Smooth muscle cell of the brain vasculature (primary cell): Measurements from ENCODE around the gene DCAF6.
A peak's percentile ranks its signal among the peaks of the same experiment; 100 is the strongest.
"Not testable (repeated sequence)": the region's sequence is repeated elsewhere in the genome, so short reads cannot be mapped to it uniquely, and the experiment has no call there.

Source experiments
- DNase-seq: peaks from one replicate; pipeline ENCODE4 v3.0.0-alpha.2; 2012; ENCODE audit warnings: low read depth, low spot score

Gene DCAF6

DNA sequence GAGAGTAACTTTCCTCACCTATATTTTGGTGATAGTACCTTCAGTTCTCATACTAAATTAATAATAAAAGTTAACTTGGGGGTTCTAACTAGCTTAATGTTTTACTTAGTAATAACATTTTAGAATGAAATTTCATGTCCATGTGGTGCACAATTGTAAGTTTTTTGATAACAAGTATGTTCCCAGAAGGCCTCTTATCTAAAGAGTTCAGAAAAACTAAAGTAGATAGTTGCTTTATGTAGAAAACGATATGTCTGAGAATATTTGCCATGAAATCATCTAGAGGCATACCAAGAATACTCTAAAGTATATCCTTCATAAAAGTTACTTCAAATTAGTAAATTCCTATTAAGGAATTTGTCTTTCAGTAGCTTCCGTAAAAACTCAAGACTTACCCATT is 12.4 kb upstream of the DCAF6 start:
- no peak for DNase-seq

DNA sequence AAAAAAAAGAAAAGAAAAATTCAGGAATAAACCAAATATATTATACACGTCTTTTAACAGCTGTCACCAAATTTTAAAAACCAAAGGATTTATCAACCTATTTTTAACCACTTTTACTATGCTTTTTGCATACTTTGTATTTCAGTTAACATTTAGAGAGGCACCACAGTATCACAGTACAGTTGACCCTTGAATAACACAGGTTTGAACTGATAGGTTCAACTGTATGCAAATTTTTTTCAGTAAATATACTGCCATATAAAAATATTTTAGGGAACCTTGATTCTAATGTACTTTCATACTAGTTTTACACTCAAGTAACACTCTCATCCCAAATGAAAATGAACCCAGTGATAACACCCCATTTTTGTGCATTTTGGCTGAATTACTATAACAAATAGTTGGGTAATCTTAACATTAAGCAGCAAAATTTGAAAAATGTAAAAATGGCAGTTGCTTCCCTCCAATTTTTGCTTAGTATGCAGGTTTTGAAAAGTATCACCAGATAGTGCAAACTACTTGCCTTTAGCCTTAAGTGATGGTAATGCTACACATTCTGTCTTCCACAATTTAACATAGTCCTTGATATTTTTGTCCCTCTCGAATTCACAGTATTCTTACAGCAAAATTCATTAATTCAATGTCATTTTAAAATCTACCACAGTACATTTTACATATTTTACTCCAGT is 11.8 kb upstream of the DCAF6 start:
- DNase-seq = no peak

DNA sequence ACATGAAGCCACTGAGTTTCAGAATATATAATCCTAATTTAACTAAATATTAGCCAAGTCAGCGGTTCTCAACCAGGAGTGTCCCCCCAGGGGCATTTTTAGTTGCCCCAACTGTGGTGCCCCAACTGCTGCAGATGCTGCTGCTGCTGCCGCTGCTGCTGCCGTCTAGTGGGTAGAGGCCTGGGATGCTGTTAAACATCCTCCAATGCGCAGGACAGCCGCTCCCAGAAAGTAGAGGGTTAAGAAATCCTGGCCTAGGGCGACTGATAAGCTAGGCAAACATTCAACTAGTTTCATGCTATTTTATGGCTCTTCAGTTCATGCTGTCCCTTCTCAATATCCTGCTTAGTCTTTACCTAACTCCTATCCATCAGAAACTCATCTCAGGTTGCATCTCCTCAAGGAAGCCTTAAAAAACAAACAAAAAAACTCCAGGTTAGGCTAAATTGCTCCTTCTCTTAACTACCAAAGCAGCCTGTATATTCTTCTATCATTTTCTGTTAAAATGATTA is 9.9 kb upstream of the DCAF6 start:
- no peak for DNase-seq

DNA sequence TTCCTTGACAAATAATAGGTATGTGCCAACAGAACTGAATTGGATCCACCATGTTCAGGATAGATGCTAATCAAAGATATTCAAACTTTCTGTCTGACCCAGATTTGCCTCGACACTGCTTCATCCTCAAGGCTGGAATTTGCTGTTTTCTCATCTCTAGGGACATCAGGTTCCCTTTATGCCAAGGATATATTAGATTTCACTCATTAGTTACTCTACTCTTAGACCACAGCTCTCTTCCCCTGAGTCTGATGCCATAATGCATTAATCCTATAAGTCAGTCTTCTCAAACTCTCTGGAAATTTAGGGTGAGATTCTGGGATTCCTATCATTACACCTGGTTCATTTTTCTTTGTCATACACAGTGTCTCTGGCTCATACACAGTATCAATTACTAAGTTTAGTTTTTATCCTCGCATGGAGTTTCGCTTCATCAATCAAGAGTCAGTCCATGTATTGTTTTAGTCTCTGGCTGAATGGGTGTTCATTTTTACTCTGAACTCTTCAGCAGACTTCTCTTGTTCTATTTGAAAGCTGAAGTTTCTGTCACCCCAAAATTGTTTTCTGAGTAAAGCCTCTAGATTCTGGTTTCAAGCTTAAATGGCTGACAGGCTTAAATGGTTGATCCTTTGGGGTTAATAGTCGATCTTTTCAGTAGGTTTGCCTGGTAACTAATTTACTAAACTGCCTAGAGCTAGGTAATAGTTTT is 9.3 kb upstream of the DCAF6 start:
- no peak for DNase-seq

DNA sequence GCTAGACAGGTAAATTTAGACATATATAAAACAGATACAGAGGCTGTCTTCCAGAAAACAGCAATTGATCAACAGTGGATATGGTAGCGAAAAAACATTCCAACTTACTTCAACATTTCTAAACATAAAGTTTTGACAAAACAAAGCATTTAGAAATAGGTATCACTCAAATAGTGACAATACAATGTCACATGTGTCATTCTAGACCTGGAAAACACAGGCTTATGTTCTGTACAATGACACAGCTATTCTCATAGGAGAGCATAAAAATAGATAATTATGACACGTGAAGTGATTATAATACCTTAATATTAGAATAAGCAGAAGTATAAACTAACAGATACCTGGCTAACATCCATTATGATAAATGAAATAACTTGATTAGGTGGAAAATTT is 8.0 kb upstream of the DCAF6 start:
- no peak for DNase-seq

DNA sequence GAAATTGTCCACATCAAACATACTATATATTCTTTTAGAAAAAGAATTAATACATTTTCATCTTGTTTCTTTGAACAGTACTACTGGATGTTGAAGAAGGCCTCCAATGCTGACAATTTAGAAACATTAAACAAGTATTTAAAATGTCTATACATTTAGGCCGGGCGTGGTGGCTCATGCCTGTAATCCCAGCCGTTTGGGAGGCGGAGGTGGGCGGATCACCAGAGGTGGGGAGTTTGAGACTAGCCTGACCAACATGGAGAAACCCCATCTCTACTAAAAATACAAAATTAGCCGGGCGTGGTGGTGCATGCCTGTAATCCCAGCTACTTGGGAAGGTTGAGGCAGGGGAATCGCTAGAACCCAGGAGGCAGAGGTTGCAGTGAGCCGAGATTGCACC is 7.6 kb upstream of the DCAF6 start:
- DNase-seq = not testable (repeated sequence)

DNA sequence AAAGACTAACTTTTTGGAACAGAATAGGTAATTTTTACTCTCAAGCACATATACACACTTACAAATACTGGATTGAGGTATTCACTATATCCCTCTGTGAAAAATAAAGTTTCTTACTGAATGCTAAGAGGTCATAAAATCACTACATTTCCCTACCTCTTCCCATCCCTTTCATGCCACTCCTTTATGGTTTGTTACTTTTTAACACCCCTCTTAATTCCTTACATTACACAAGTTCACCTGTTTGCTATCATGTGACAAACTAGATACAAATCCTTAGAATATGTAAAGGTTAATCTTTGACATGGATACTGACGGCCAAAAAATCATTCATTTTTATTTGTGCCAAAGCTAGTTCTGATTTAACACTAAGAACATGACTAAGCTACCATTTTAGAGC is 6.8 kb upstream of the DCAF6 start:
- no peak for DNase-seq

DNA sequence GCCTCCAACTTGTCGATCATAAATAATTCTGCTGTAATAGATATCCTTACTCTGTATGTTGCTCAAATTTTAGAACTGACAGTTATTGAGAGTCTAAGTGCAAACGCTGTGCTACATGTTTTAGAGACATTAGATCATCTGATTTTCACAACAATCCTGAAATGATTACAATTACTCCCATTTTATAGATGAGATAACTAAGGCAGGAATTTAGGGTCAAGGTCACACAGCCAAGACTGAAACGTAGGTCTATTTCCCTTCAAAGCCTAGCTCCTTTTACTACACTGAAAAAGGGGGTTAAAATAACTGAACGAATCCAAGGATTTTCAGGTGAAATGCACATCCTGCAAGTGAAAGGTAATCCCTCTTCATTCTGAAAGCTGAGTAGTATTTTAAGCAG is 2.7 kb upstream of the DCAF6 start:
- DNase-seq = no peak

DNA sequence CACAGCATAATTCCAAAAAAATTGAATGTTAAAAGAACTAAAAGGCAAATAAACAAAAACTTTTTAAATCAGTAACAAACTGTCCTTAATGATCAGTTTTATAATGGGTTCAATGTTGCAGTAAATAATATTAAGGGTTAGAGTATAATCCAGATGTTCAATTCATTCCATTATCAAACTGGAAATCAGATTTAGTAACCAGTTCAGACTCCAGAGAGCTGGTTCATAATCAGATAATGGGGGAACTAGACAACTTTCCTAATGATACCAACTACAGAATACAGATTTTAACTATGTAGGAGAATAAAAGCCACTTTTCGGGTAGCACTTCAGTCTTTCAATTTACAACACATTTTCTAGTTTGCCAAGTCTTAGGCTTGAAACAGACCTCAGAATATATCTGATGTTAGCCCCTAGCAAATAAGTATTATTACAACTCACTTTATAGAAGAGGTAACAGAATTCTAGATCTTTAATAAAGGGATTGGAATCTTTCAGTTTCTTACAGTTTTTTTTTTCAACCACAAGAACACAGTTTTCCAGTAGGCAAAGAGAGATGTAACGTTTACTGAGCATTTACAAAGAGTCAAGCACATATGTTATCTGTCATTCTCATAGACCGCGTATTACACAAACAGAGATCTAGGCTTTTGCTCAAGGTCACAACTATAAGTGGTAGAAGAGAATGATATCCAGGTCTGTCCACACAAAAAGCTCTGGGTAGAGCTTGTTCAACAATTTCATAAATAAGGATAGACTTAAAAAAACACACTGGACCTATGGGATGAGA is 1.9 kb upstream of the DCAF6 start:
- DNase-seq = peak; percentile 13

DNA sequence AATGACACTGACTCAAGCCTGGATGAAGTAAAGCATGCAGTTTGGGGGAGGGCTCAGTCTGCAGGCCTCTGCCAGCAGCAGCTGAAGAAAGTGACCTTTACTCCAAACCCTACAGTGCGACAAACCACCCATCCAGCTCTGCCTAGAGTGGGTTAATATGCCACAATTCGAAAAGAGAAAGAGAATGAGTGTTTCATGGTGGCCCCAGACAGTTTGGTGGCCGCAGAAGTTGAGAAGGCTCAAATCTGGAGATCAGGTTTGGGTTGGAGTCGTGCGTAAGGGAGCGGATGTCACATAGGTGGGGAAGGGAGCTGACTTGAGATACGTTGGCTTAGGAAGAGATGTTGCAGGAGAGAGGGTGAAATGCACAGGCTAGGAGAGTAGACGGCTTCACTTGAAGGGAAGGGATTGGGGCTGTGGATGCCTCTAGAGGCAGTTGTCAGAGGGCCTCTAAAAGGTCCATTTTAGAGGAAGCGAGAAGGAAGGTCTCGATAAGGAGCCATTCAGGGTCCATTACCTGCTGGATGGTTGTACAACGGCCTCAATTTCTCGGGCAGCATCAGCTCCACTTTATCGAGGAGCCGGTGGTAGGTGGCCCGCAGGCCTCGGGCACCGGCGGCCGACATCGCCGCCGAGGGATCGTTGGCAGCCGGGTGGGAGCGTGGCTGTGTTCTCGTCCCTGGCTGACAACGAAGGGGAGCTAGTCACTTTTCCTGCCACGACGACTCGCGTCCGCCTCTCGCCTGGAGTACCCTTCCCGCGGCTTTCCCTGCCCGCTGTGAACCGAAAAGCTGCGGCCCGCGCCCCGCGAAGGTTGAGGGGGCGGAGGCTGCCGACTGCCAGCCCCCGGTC is 1.0 kb upstream of the DCAF6 start:
- DNase-seq = peak; percentile 10

DNA sequence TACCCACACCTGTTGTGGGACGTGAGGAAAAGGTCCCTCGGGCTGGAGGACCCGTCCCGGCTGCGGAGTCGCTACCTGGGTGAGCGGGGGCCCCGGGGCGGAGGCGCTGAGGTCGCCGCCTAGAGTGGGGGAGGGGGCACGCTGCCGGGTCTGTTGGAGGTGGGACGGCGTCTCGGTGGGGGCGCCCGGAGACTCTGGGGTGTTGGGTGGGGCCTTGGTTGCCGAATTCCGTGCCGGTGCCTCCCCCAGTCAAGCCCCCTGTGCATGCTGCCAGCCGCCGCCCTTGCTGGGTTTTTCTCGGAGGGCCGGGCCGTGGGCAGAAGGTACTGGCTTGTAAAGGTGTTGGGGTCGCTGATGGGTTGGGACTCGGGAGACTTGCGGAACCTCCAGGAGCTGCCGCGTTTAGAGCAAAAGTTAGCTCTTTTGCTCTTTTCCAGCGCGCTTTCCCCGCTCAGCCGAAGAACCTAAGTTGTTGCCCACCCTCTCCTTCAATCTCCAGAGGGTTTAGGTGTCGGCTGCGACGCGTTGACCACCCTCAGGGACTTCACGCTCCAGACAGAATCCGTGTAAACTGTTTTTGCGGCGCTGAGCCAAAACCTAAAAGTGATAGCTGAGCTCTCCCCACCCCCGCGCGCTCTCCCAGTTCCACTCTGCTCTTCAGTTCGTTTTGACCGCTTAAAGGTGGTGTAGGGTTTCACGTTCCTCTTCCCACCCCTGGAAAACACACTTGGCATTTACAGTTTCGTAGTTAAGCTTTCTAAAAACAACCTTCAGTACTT is 636 bp downstream of the DCAF6 start, which contains the start of gene MPC2:
TSS of gene MPC2 (minus strand) at position 143 of the 779 bp plus-strand sequence. CDS start 1,231 bp downstream, outside the sequence.
- peak; percentile 24 for DNase-seq

DNA sequence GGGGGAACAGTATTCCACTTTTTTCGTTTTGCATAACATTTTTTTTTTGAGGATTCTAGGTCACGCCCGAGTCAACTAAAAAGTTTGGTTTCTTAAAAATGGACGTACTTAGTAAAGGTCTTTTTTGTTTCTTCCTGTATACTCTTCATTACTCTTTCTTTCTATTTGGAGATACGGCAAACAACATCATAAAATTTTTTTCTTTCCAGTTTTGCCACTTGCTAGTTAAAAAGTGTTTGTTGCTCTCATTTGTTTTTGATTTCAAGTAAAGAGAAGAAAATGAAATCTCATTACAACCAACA is 1.2 kb downstream of the DCAF6 start:
- no peak for DNase-seq

DNA sequence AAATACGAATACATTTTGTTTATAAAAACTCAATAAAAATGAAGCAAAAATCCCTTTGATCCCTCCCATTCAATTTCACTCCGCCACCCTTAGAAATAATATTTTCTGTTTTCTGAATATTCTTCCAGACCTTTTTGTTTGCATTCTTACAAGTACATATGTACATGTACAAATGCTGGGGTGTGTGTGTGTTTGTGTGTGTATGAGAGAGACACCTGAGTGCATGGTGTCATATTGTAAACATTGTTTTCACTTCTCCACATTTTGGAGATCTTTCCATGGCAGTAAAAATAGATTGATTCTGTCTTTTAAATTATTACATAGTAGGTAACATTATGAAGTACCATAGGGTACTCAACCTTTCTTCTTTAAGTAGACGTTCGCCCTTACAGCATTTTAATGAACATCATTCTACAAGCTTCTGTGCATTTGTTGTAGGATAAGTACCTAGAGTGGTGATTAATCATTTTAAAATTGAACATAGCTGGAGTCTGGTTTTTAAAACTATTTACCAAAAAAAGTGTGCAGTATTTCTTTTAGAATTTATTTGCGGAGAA is 1.7 kb downstream of the DCAF6 start:
- no peak for DNase-seq

DNA sequence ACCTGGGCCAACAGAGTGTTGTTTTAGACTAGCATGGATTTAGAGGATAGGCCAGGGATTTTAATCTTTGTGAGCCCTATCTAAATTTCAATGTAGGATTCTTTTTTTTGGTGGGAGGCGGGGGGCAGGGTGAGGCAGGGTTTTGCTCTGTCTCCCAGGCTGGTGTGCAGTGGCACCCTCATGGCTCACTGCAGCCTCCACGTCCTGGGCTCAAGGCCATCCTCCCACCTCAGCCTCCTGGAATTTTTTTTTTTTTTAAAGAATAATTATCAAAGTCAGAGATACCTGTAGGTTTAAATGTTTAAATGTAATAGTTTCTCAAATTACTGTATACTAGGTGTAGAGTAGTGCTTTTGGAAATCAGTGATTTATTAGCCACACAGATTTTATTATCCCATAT is 3.8 kb downstream of the DCAF6 start:
- no peak for DNase-seq

DNA sequence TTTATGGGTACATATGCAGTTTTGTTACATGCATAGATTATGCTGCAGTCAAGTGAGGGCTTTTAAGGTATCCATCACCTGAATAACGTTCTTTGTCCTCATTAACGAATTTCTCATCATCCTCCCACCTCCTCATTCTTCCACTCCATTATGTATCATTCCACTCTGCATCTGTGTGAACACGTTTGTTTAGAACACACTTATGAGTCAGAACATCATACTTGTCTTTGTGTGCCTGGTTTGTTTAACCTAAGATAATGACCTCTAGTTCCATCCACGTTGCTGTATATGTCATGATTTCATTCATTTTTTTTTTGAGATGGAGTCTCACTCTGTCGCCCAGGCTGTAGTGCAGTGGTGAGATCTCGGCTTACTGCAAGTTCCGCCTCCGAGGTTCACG is 7.1 kb downstream of the DCAF6 start:
- DNase-seq = no peak

DNA sequence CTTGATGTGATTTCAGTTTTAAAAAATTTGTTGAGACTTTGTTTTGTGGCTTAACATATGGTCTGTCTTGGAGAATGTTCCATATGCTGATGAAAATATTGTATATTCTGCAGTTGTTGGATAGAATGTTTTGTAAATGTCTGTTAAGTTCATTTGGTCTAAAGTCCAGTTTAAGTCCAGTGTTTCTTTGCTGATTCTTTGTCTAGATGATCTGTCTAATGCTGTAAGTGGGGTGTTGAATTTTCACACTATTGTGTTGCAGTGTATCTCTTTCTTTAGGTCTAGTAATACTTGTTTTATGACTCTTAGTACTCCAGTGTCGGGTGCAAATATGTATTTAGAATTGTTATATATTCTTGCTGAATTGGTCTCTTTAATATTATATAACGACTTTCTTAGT is 11.2 kb downstream of the DCAF6 start:
- DNase-seq = no peak

DNA sequence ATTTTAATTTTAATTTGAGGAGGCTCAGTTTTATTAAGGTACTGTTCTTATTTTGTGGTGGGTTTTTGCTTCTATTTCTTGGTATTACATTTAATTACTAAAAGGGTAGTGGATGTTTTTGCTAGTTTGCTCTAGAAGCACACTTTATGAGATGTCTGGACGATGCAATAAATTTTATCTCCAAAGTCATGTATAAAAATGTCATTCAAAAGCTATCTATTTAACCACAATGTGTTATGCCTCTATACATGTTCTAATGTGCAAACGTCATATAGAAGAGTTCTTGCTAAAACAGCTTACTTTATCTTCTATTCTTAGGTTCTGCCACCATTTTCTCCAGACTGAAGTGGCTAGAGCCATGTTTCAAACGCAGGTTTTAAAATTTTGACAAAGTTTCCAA is 13.3 kb downstream of the DCAF6 start:
- no peak for DNase-seq

DNA sequence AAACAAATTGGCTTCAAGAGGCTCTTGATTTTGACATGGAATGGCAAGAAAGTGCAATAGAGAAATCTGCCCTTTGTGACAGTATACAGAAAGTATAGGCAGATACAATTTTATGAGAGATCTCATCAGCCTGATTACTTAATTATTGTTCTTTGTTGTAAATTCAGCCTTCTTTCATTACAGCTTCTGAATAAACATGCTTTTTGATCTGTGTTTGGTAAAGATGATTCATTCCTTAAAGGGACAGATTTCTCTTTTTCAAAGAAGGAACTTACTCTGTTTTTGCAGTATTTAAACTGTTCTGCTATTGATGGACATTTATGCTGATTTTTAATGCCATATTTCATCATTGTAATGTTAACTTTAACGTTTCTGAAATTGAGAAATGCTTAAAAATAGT is 14.1 kb downstream of the DCAF6 start:
- no peak for DNase-seq

DNA sequence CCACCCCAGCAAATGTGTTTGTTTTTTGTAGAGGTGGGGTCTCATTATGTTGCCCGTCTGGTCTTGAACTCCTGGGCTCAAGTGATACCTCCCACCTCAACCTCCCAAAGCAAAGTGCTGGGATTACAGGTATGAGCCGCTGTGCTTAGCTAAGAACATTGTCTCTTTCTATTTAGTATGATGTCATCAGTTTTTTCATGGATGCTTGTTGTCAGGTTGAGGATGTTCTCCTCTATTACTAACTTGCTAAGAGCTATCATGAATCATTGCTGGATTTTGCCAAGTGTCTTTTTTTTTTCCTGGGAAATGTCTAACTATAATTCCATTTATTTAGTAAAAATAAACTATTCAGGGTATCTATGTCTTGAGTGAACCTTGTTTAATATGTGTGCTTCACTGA is 19.4 kb downstream of the DCAF6 start:
- no peak for DNase-seq

DNA sequence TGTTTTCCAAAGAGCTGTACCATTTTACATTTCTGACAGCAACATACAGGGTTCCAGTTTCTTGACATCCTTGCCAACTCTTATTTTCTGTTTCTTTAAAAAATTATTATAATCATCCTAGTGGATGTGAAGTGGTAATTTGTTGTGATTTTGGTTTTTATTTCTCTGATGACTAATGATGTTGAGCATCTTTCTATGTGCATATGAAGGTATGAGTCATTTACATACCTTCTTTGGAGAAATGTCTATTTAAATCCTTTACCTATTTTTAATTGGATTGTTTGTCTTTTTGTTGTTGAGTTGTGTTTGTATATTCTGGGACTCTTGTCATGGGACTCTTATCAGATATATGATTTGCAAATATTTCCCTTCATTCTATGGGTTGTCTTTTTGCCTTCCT is 21.2 kb downstream of the DCAF6 start:
- no peak for DNase-seq

DNA sequence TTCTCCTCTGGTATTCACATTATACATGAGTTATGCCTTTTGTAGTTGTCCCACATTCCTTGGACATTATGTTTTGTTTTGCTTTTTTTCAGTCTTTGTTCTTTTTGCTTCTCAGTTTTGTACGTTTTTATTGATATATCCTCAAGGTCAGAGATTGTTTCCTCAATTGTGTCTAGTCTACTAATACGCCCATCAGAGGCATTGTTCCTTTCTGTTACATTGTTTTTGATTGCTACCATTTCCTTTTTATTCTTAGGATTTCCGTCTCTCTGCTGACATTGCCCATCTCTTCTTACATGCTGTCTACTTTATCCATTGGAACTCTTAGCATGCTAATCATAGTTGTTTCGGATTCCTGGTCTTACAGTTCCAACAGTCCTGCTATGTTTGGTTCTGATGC is 28.2 kb downstream of the DCAF6 start:
- no peak for DNase-seq
